ENCODE data around the gene KIAA1671.
"Not testable (repeated sequence)": the region's sequence is repeated elsewhere in the genome, so short reads cannot be mapped to it uniquely, and the experiment has no call there.

KIAA1671 gene

DNA sequence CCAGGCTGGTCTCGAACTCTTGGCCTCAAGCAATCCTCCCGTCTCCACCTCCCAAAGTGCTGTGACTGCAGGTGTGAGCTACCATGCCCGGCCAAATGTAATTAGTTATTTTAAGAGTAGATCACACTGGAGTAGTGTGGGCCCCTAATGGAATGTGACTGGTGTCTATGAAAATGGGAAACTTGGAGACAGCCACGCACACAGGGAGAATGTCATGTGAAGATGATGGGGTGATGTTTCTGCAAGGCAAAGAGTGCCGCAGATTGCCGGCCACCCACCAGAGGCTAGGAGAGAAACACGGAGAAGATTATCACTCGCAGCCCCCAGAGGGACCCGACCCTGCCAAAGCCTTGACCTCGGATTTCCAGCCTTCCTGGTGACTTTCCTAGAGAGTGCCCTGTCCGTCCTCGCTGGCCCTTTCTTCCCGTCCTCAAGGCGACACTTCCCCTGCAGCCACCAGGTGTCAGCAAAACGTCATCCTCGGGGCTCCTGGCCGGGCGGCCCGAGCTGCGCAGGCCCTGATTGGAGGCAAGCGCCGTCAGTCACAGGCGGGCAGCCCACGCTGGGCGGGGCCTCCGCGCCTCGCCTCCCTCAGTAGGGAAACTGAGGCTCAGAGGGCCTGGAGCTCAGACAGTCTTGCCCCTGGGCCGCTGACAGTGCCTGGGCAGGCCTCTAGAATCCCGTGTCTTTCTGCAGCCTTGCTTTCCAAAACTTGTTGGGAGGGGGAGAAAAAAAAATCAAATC is 283.2 kb downstream of the KIAA1671 start:
- peak; percentile 1 to 10 for DNase-seq (ENCODE audit: low read depth in 2 of 2)

- DNase-seq (ENCODE audit: low read depth in 2 of 2): no peak
Observed at GRCh38 chr22:25236417-25236816, 283.9 kb downstream of the KIAA1671 start.

- DNase-seq (ENCODE audit: low read depth in 2 of 2): no peak
Observed at GRCh38 chr22:25237503-25237902, 285.0 kb downstream of the KIAA1671 start.

- not testable (repeated sequence) for DNase-seq (ENCODE audit: low read depth in 2 of 2)
Observed at GRCh38 chr22:25238058-25238457, 285.5 kb downstream of the KIAA1671 start.

All from stimulated activated CD8-positive, alpha-beta memory T cell treated with anti-CD3 and anti-CD28 coated beads, Interleukin-7, amount 100 ng/mL, for 4 hours (primary cell).